ENCODE data around the gene IFNAR1. TPM values are rescaled to one million over a fixed set of nuclear protein-coding genes. Genes with fewer than 3 reads are reported as not detected.

The IFNAR1 gene
- total and polyA plus RNA-seq, 2 experiments from 2014 or later = 14.0 to 18.7 TPM

- Histone ChIP-seq H3K79me2 (replicated peaks; ENCODE audit: insufficient read depth) (no peaks in the 10 kb centered on the region), H3K4me1 (ENCODE audit: insufficient read depth) (no peaks in the 10 kb centered on the region), H3K9me2 (ENCODE audit: insufficient read depth) (no peaks in the 10 kb centered on the region), H3K4me3 (no peak overlapping the region), H4K20me1 (replicated peaks; ENCODE audit: insufficient read depth) (no peaks in the 10 kb centered on the region), H2AFZ (no peak overlapping the region), H3K36me3 (ENCODE audit: insufficient read depth) (no peaks in the 10 kb centered on the region), H3F3A (replicated peaks; ENCODE audit: low read depth) (no peaks in the 10 kb centered on the region), H3K27me3 (ENCODE audit: insufficient read depth) (no peaks in the 10 kb centered on the region), H3K4me2 (no peak overlapping the region), H3K27ac (ENCODE audit: low read depth) (no peak overlapping the region)
- H3K4me1 Mint-ChIP-seq = peaks cover 4% of the 10 kb centered on the region
- DNase-seq (ENCODE audit: low spot score) = no peak
- TF ChIP-seq NANOG (IDR thresholded peaks at IDR 0.05; ENCODE audit: borderline replicate concordance) (no peak), CREB1 (CRISPR knock-in tag; IDR thresholded peaks at IDR 0.05; ENCODE audit: low read depth) (no peak), ZNF462 (CRISPR knock-in tag; IDR thresholded peaks at IDR 0.05) (no peak), POLR2AphosphoS5 (IDR thresholded peaks at IDR 0.05; ENCODE audit: low read depth) (no peak), JUNB (IDR thresholded peaks at IDR 0.05; ENCODE audit: unreplicated experiment) (no peak), CTCF (conservative IDR thresholded peaks at IDR 0.05; ENCODE audit: low read depth in 2 of 2) (no peak), ZNF331 (CRISPR knock-in tag; IDR thresholded peaks at IDR 0.05; ENCODE audit: low read depth) (no peak)
- H3K36me3 Mint-ChIP-seq (ENCODE audit: low read depth) = no peaks in the 10 kb centered on the region
- H3K27me3 Mint-ChIP-seq (ENCODE audit: insufficient read depth, low read depth, poor library complexity) = peaks cover 4% of the 10 kb centered on the region
- no peak for ATAC-seq
- H3K9me3 Mint-ChIP-seq = no peaks in the 10 kb centered on the region
- H3K27ac Mint-ChIP-seq = no peak overlapping the region
- H3K4me3 Mint-ChIP-seq = no peak overlapping the region
Measured at GRCh38 chr21:33395891-33396331, 71.1 kb downstream of the IFNAR1 start.
